Loucy (cell line): ENCODE results near the gene OR1J1.

Source experiments
- H2AFZ ChIP-seq: fragments of 200-600 bp; sonication (generic); 2 replicates; pipeline ENCODE4 v1.6.0; 2016; ENCODE audit warnings: antibody characterized with exemption, mild to moderate bottlenecking, low read length, moderate library complexity
- H3F3A ChIP-seq: fragments of 200-600 bp; 2 replicates; pipeline ENCODE4 v1.6.0; 2016; ENCODE audit warnings: antibody characterized with exemption, low read depth, mild to moderate bottlenecking
- H3K27me3 ChIP-seq: fragments of 200-600 bp; sonication (generic); 2 replicates; pipeline ENCODE4 v1.6.1; 2014; ENCODE audit warnings: low read length, mild to moderate bottlenecking; ENCODE audit not compliant: insufficient read depth, poor library complexity, severe bottlenecking
- H3K36me3 ChIP-seq: fragments of 200-600 bp; sonication (generic); 2 replicates; pipeline ENCODE4 v1.6.1; 2016; ENCODE audit warnings: low read length; ENCODE audit not compliant: insufficient read depth
- H3K4me1 ChIP-seq: fragments of 200-600 bp; sonication (generic); 2 replicates; pipeline ENCODE4 v1.5.1; 2014; ENCODE audit warnings: low read length, mild to moderate bottlenecking; ENCODE audit not compliant: insufficient read depth, poor library complexity, severe bottlenecking
- H3K4me2 ChIP-seq: fragments of 200-600 bp; sonication (generic); 2 replicates; pipeline ENCODE4 v1.6.0; 2014; ENCODE audit warnings: antibody characterized with exemption, low read length, low read depth, mild to moderate bottlenecking; ENCODE audit not compliant: poor library complexity, severe bottlenecking
- H3K4me3 ChIP-seq: fragments of 200-600 bp; sonication (generic); 2 replicates; pipeline ENCODE4 v1.5.1; 2014; ENCODE audit warnings: low read length, mild to moderate bottlenecking, mixed read lengths; ENCODE audit not compliant: poor library complexity, severe bottlenecking
- H3K79me2 ChIP-seq: fragments of 200-600 bp; sonication (generic); 2 replicates; pipeline ENCODE4 v1.6.1; 2014; ENCODE audit warnings: low read length; ENCODE audit not compliant: insufficient read depth
- H3K9ac ChIP-seq: fragments of 200-600 bp; sonication (generic); 2 replicates; pipeline ENCODE4 v1.6.0; 2014; ENCODE audit warnings: mild to moderate bottlenecking, low read depth, low read length, moderate library complexity; ENCODE audit not compliant: poor library complexity, severe bottlenecking
- H3K9me2 ChIP-seq: fragments of 200-600 bp; sonication (generic); replicated peaks from 2 replicates; pipeline ENCODE4 v1.6.1; 2016; ENCODE audit warnings: low read depth, low read length, mixed read lengths
- H3K9me3 ChIP-seq: fragments of 200-600 bp; sonication (generic); 2 replicates; pipeline ENCODE4 v1.6.1; 2014; ENCODE audit warnings: mild to moderate bottlenecking, antibody characterized with exemption, low read length, low read depth; ENCODE audit not compliant: insufficient read depth
- H4K20me1 ChIP-seq: fragments of 200-600 bp; sonication (generic); 2 replicates; pipeline ENCODE4 v1.6.0; 2014; ENCODE audit warnings: antibody characterized with exemption, low read length, mild to moderate bottlenecking; ENCODE audit not compliant: insufficient read depth, poor library complexity, severe bottlenecking
- CTCF ChIP-seq: fragments of 200-600 bp; sonication (generic); conservative IDR thresholded peaks from 2 replicates; pipeline ENCODE4 v1.5.1; 2014; ENCODE audit warnings: mild to moderate bottlenecking, antibody characterized with exemption, low read length
- EZH2phosphoT487 ChIP-seq: fragments of 200-600 bp; IDR thresholded peaks from 2 replicates; pipeline ENCODE4 v1.6.1; 2018; ENCODE audit warnings: antibody characterized with exemption, mild to moderate bottlenecking, moderate library complexity, borderline replicate concordance

The OR1J1 gene

GRCh38 chr9:122474561-122474960, 3.2 kb downstream of the OR1J1 start:
- Histone ChIP-seq H3K79me2 (no peaks in the 10 kb centered on the region), H3K4me2 (no peak overlapping the region), H3K27me3 (no peaks in the 10 kb centered on the region), H3F3A (no peaks in the 10 kb centered on the region), H3K9me2 (no peaks in the 10 kb centered on the region), H3K9me3 (no peaks in the 10 kb centered on the region), H4K20me1 (no peaks in the 10 kb centered on the region), H3K36me3 (no peaks in the 10 kb centered on the region), H2AFZ (no peak overlapping the region), H3K4me1 (no peaks in the 10 kb centered on the region), H3K9ac (no peak overlapping the region), H3K4me3 (no peak overlapping the region)
- TF ChIP-seq EZH2phosphoT487 (no peak), CTCF (no peak)

- Histone ChIP-seq H3K9me3 (no peaks in the 10 kb centered on the region), H3K9me2 (no peaks in the 10 kb centered on the region), H3K4me1 (peaks cover 11% of the 10 kb centered on the region), H3K79me2 (no peaks in the 10 kb centered on the region), H2AFZ (no peak overlapping the region), H3K4me2 (no peak overlapping the region), H3F3A (no peaks in the 10 kb centered on the region), H3K4me3 (no peak overlapping the region), H4K20me1 (no peaks in the 10 kb centered on the region), H3K9ac (no peak overlapping the region), H3K27me3 (no peaks in the 10 kb centered on the region), H3K36me3 (no peaks in the 10 kb centered on the region)
- TF ChIP-seq CTCF (no peak), EZH2phosphoT487 (no peak)
Observed at GRCh38 chr9:122468735-122469134, 9.0 kb downstream of the OR1J1 start.

GRCh38 chr9:122466456-122466855, 11.3 kb downstream of the OR1J1 start:
- Histone ChIP-seq H3K27me3 (peaks cover 5% of the 10 kb centered on the region), H3K9me2 (no peaks in the 10 kb centered on the region), H3K79me2 (no peaks in the 10 kb centered on the region), H3F3A (no peaks in the 10 kb centered on the region), H2AFZ (no peak overlapping the region), H3K9me3 (no peaks in the 10 kb centered on the region), H3K9ac (no peak overlapping the region), H3K36me3 (no peaks in the 10 kb centered on the region), H3K4me2 (no peak overlapping the region), H3K4me3 (no peak overlapping the region), H3K4me1 (peaks cover 11% of the 10 kb centered on the region), H4K20me1 (no peaks in the 10 kb centered on the region)
- TF ChIP-seq EZH2phosphoT487 (no peak), CTCF (no peak)
